ENCODE measurements around the gene GPR137. TPM values are rescaled to one million over a fixed set of nuclear protein-coding genes. Genes with fewer than 3 reads are reported as not detected.

The GPR137 gene
- total RNA-seq, 1 donor from 2014 or later, result 56.0 TPM

- Mint-ChIP-seq H3K36me3 (ENCODE audit: low read depth, unreplicated experiment) (peaks cover 18% of the 10 kb centered on the region), H3K27me3 (ENCODE audit: unreplicated experiment) (peaks cover 5% of the 10 kb centered on the region), H3K27ac (ENCODE audit: unreplicated experiment) (no peak overlapping the region), H3K4me3 (ENCODE audit: unreplicated experiment) (no peak overlapping the region), H3K4me1 (ENCODE audit: unreplicated experiment) (peaks cover 9% of the 10 kb centered on the region), H3K9me3 (ENCODE audit: unreplicated experiment) (no peaks in the 10 kb centered on the region)
- no peak for DNase-seq (ENCODE audit: low spot score)
- TF ChIP-seq CTCF (IDR thresholded peaks at IDR 0.05; ENCODE audit: unreplicated experiment), result no peak
These were observed 39.2 kb downstream of the GPR137 start for GRCh38 chr11:64324692-64325469.

GRCh38 chr11:64327375-64327774, 41.7 kb downstream of the GPR137 start:
- no peak overlapping the region for H3K27ac Mint-ChIP-seq (ENCODE audit: unreplicated experiment)
- no peaks in the 10 kb centered on the region for H3K36me3 Mint-ChIP-seq (ENCODE audit: low read depth, unreplicated experiment)
- no peak for TF ChIP-seq CTCF (IDR thresholded peaks at IDR 0.05; ENCODE audit: unreplicated experiment)
- DNase-seq (ENCODE audit: low spot score), result no peak
- no peaks in the 10 kb centered on the region for H3K9me3 Mint-ChIP-seq (ENCODE audit: unreplicated experiment)
- no peak overlapping the region for H3K4me3 Mint-ChIP-seq (ENCODE audit: unreplicated experiment)
- peaks cover 1% of the 10 kb centered on the region for H3K27me3 Mint-ChIP-seq (ENCODE audit: unreplicated experiment)
- peaks cover 6% of the 10 kb centered on the region for H3K4me1 Mint-ChIP-seq (ENCODE audit: unreplicated experiment)

- peaks cover 1% of the 10 kb centered on the region for H3K27me3 Mint-ChIP-seq (ENCODE audit: unreplicated experiment)
These were observed 42.3 kb downstream of the GPR137 start for GRCh38 chr11:64327993-64328392.

GRCh38 chr11:64330888-64331287, 45.2 kb downstream of the GPR137 start:
- Mint-ChIP-seq H3K4me3 (ENCODE audit: unreplicated experiment) (no peak overlapping the region), H3K36me3 (ENCODE audit: low read depth, unreplicated experiment) (no peaks in the 10 kb centered on the region), H3K4me1 (ENCODE audit: unreplicated experiment) (no peaks in the 10 kb centered on the region), H3K9me3 (ENCODE audit: unreplicated experiment) (no peaks in the 10 kb centered on the region), H3K27ac (ENCODE audit: unreplicated experiment) (no peak overlapping the region), H3K27me3 (ENCODE audit: unreplicated experiment) (peaks cover 4% of the 10 kb centered on the region)
- no peak for DNase-seq (ENCODE audit: low spot score)
- TF ChIP-seq CTCF (IDR thresholded peaks at IDR 0.05; ENCODE audit: unreplicated experiment), result no peak

More at GRCh38 chr11:64327993-64328392, 42.3 kb downstream of the GPR137 start:
- Mint-ChIP-seq H3K27ac (ENCODE audit: unreplicated experiment) (no peak overlapping the region), H3K36me3 (ENCODE audit: low read depth, unreplicated experiment) (no peaks in the 10 kb centered on the region), H3K4me3 (ENCODE audit: unreplicated experiment) (no peak overlapping the region), H3K4me1 (ENCODE audit: unreplicated experiment) (peaks cover 6% of the 10 kb centered on the region), H3K9me3 (ENCODE audit: unreplicated experiment) (no peaks in the 10 kb centered on the region)
- TF ChIP-seq CTCF (IDR thresholded peaks at IDR 0.05; ENCODE audit: unreplicated experiment), result no peak
- DNase-seq (ENCODE audit: low spot score), result no peak

GRCh38 chr11:64331569-64332371, 46.1 kb downstream of the GPR137 start:
- Mint-ChIP-seq H3K4me3 (ENCODE audit: unreplicated experiment) (no peak overlapping the region), H3K27me3 (ENCODE audit: unreplicated experiment) (peaks cover 4% of the 10 kb centered on the region), H3K27ac (ENCODE audit: unreplicated experiment) (no peak overlapping the region), H3K36me3 (ENCODE audit: low read depth, unreplicated experiment) (no peaks in the 10 kb centered on the region), H3K4me1 (ENCODE audit: unreplicated experiment) (no peaks in the 10 kb centered on the region), H3K9me3 (ENCODE audit: unreplicated experiment) (no peaks in the 10 kb centered on the region)
- peak; percentile 24 for TF ChIP-seq CTCF (IDR thresholded peaks at IDR 0.05; ENCODE audit: unreplicated experiment)
- DNase-seq (ENCODE audit: low spot score), result peak; percentile 51
